ENCODE data around the gene CCNO.

- TF ChIP-seq CTCF (IDR thresholded peaks at IDR 0.05; ENCODE audit: insufficient read depth, low read length, poor library complexity, severe bottlenecking) (no peak), EZH2phosphoT487 (conservative IDR thresholded peaks at IDR 0.05; ENCODE audit: low read length) (no peak)
Measured at GRCh38 chr5:55222985-55223811, 10.2 kb downstream of the CCNO start.

Data from SU-DHL-6 (cell line).